Measurements from ENCODE around the gene ABCB4.

The ABCB4 gene

GRCh38 chr7:87435546-87435945 lies 39.9 kb downstream of the ABCB4 start:
- H3K9me3 ChIP-seq (ENCODE audit: control insufficient read depth in 1 of 2, low read length in 2 of 2) = no peaks in the 10 kb centered on the region
- no peaks in the 10 kb centered on the region for H3K4me1 ChIP-seq (ENCODE audit: control insufficient read depth in 1 of 2, insufficient read depth in 2 of 2, low read length in 2 of 2)
- H3K27me3 ChIP-seq (ENCODE audit: control insufficient read depth in 1 of 2, insufficient read depth in 2 of 2, low read length in 2 of 2) = no peaks in the 10 kb centered on the region
- no peak overlapping the region for H3K4me3 ChIP-seq (ENCODE audit: low read depth in 1 of 2, low read length in 2 of 2)
- no peak overlapping the region for H3K9ac ChIP-seq (ENCODE audit: low read depth in 1 of 2, low read length in 2 of 2)
- H3K27ac ChIP-seq (ENCODE audit: low read depth, low read length) = no peak overlapping the region
- no peaks in the 10 kb centered on the region for H3K36me3 ChIP-seq (ENCODE audit: control insufficient read depth in 1 of 2, insufficient read depth in 2 of 2, low read length in 2 of 2)

DNA sequence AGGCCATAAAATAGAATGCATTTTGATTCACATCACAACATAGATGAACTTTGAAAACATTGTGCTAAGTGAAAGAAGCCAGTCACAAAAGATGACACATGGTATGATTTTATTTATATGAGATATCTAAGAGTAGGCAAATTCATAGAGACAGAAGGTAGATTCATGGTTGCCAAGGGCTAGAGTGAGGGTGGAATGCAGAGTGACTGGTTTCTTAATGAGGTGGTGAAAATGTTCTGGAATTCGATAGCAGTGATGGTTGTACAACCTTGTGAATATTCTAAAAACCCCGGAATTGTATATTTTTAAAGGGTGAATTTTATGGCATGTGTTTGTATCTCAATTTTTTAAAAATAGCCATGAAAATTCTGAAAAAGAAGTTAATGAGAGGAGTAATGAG lies 42.9 kb downstream of the ABCB4 start:
- Histone ChIP-seq H3K4me3 (ENCODE audit: low read depth in 1 of 2, low read length in 2 of 2) (no peak overlapping the region), H3K27ac (ENCODE audit: low read depth, low read length) (no peak overlapping the region), H3K4me1 (ENCODE audit: control insufficient read depth in 1 of 2, insufficient read depth in 2 of 2, low read length in 2 of 2) (no peaks in the 10 kb centered on the region), H3K36me3 (ENCODE audit: control insufficient read depth in 1 of 2, insufficient read depth in 2 of 2, low read length in 2 of 2) (no peaks in the 10 kb centered on the region), H3K9ac (ENCODE audit: low read depth in 1 of 2, low read length in 2 of 2) (no peak overlapping the region), H3K27me3 (ENCODE audit: control insufficient read depth in 1 of 2, insufficient read depth in 2 of 2, low read length in 2 of 2) (no peaks in the 10 kb centered on the region), H3K9me3 (ENCODE audit: control insufficient read depth in 1 of 2, low read length in 2 of 2) (no peaks in the 10 kb centered on the region)

GRCh38 chr7:87427288-87427687 lies 48.2 kb downstream of the ABCB4 start:
- H3K4me1 ChIP-seq (ENCODE audit: control insufficient read depth in 1 of 2, insufficient read depth in 2 of 2, low read length in 2 of 2) = no peaks in the 10 kb centered on the region
- no peak overlapping the region for H3K4me3 ChIP-seq (ENCODE audit: low read depth in 1 of 2, low read length in 2 of 2)
- no peak overlapping the region for H3K9ac ChIP-seq (ENCODE audit: low read depth in 1 of 2, low read length in 2 of 2)
- no peaks in the 10 kb centered on the region for H3K36me3 ChIP-seq (ENCODE audit: control insufficient read depth in 1 of 2, insufficient read depth in 2 of 2, low read length in 2 of 2)
- no peak overlapping the region for H3K27ac ChIP-seq (ENCODE audit: low read depth, low read length)
- H3K9me3 ChIP-seq (ENCODE audit: control insufficient read depth in 1 of 2, low read length in 2 of 2) = no peaks in the 10 kb centered on the region
- no peaks in the 10 kb centered on the region for H3K27me3 ChIP-seq (ENCODE audit: control insufficient read depth in 1 of 2, insufficient read depth in 2 of 2, low read length in 2 of 2)

GRCh38 chr7:87426160-87426559 lies 49.3 kb downstream of the ABCB4 start:
- no peak overlapping the region for H3K27ac ChIP-seq (ENCODE audit: low read depth, low read length)
- H3K9me3 ChIP-seq (ENCODE audit: control insufficient read depth in 1 of 2, low read length in 2 of 2) = no peaks in the 10 kb centered on the region

DNA sequence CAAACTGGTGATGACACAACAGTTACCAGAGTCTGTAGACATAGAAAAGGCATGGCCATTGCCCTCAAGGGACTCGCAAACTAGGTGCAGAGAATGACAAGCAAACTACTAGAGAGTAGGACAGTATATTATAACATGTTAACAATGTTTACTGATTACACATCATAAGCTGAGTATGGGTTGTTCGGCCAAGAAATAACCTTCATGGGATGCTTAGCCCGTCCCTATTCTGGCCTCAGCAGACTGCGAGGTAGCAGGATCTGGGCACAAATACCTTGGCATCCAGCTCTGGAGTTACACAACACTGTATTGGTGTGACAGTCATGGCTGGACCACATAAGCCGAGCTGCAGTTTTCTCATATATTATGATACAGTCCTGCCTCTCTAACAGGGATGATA lies 51.4 kb downstream of the ABCB4 start:
- H3K9me3 ChIP-seq (ENCODE audit: control insufficient read depth in 1 of 2, low read length in 2 of 2) = no peaks in the 10 kb centered on the region
- H3K27ac ChIP-seq (ENCODE audit: low read depth, low read length) = no peak overlapping the region
- no peak overlapping the region for H3K4me3 ChIP-seq (ENCODE audit: low read depth in 1 of 2, low read length in 2 of 2)
- no peaks in the 10 kb centered on the region for H3K36me3 ChIP-seq (ENCODE audit: control insufficient read depth in 1 of 2, insufficient read depth in 2 of 2, low read length in 2 of 2)
- H3K4me1 ChIP-seq (ENCODE audit: control insufficient read depth in 1 of 2, insufficient read depth in 2 of 2, low read length in 2 of 2) = no peaks in the 10 kb centered on the region
- H3K27me3 ChIP-seq (ENCODE audit: control insufficient read depth in 1 of 2, insufficient read depth in 2 of 2, low read length in 2 of 2) = no peaks in the 10 kb centered on the region
- no peak overlapping the region for H3K9ac ChIP-seq (ENCODE audit: low read depth in 1 of 2, low read length in 2 of 2)

More at GRCh38 chr7:87426160-87426559, 49.3 kb downstream of the ABCB4 start:
- Histone ChIP-seq H3K27me3 (ENCODE audit: control insufficient read depth in 1 of 2, insufficient read depth in 2 of 2, low read length in 2 of 2) (no peaks in the 10 kb centered on the region), H3K36me3 (ENCODE audit: control insufficient read depth in 1 of 2, insufficient read depth in 2 of 2, low read length in 2 of 2) (no peaks in the 10 kb centered on the region), H3K4me1 (ENCODE audit: control insufficient read depth in 1 of 2, insufficient read depth in 2 of 2, low read length in 2 of 2) (no peaks in the 10 kb centered on the region), H3K9ac (ENCODE audit: low read depth in 1 of 2, low read length in 2 of 2) (no peak overlapping the region), H3K4me3 (ENCODE audit: low read depth in 1 of 2, low read length in 2 of 2) (no peak overlapping the region)

GRCh38 chr7:87420173-87420572 lies 55.3 kb downstream of the ABCB4 start:
- no peaks in the 10 kb centered on the region for H3K27me3 ChIP-seq (ENCODE audit: control insufficient read depth in 1 of 2, insufficient read depth in 2 of 2, low read length in 2 of 2)
- H3K4me1 ChIP-seq (ENCODE audit: control insufficient read depth in 1 of 2, insufficient read depth in 2 of 2, low read length in 2 of 2) = peaks cover 8 to 12% of the 10 kb centered on the region in 2 donors
- H3K36me3 ChIP-seq (ENCODE audit: control insufficient read depth in 1 of 2, insufficient read depth in 2 of 2, low read length in 2 of 2) = no peaks in the 10 kb centered on the region
- H3K9me3 ChIP-seq (ENCODE audit: control insufficient read depth in 1 of 2, low read length in 2 of 2) = no peaks in the 10 kb centered on the region
- no peak overlapping the region for H3K9ac ChIP-seq (ENCODE audit: low read depth in 1 of 2, low read length in 2 of 2)
- no peak overlapping the region for H3K4me3 ChIP-seq (ENCODE audit: low read depth in 1 of 2, low read length in 2 of 2)
- no peak overlapping the region for H3K27ac ChIP-seq (ENCODE audit: low read depth, low read length)

DNA sequence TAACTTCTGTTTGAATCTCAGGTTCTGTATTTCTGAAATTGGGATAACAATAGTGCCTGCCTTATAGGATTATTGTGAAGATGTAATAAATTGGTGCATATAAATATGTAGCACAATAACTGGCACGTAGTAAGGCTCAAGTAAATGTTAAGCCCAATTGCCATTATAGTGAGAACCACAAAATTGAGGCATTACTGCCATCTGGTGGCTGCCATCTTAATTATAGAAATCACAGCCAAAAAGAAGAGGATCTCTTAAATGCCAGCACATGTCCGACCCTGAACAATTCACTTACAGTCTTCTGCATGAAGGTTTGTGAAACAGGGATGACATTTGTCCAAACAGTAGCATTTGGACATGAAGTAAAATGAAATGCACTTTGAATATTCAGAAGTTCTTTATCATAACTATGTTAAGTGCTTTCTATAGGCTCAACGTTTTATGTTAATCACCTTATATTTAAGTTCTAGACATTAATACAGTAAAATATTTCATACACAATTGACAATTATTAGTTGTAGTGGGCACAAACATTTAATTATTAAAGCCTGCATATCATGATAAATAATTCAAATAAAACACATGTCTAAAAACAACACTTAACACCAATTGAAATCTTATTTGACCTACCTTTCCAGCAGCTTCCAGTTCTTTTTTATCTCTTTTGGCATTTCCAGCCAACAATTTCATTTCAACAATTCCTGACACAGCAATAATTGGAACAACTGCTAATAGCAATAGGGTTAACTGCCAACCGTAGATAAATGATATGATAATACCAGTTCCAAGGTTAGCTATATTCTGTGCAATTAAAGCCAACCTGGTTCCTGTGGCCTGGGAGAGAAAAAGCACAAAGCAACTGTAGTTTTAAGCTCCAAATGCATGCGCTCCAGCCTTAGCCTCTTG lies 58.5 kb downstream of the ABCB4 start:
- no peak overlapping the region for H3K27ac ChIP-seq (ENCODE audit: low read depth, low read length)
- no peaks in the 10 kb centered on the region for H3K9me3 ChIP-seq (ENCODE audit: control insufficient read depth in 1 of 2, low read length in 2 of 2)
- no peaks in the 10 kb centered on the region for H3K27me3 ChIP-seq (ENCODE audit: control insufficient read depth in 1 of 2, insufficient read depth in 2 of 2, low read length in 2 of 2)
- no peaks in the 10 kb centered on the region for H3K36me3 ChIP-seq (ENCODE audit: control insufficient read depth in 1 of 2, insufficient read depth in 2 of 2, low read length in 2 of 2)
- peaks cover 8 to 12% of the 10 kb centered on the region in 2 donors for H3K4me1 ChIP-seq (ENCODE audit: control insufficient read depth in 1 of 2, insufficient read depth in 2 of 2, low read length in 2 of 2)
- no peak overlapping the region for H3K4me3 ChIP-seq (ENCODE audit: low read depth in 1 of 2, low read length in 2 of 2)
- no peak overlapping the region for H3K9ac ChIP-seq (ENCODE audit: low read depth in 1 of 2, low read length in 2 of 2)

DNA sequence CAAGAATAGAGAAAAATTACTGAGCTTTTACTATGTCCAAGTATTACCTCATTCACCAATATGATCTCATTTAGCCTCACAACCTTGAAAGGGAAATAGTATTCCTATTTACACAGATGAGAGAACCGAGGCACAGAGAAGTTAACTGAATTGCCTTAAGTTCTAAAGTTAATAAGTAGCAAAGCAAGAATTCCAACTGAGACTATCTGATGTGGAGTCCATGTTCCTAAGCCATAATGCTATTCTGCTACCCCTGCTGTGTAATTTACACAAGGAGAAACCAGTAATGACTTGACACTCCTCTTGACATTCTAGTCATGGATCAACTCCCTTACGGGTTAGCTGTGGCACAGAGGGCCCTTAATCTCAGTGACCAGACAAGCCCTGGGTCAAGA lies 60.7 kb downstream of the ABCB4 start:
- Histone ChIP-seq H3K4me3 (ENCODE audit: low read depth in 1 of 2, low read length in 2 of 2) (no peak overlapping the region), H3K9ac (ENCODE audit: low read depth in 1 of 2, low read length in 2 of 2) (no peak overlapping the region), H3K4me1 (ENCODE audit: control insufficient read depth in 1 of 2, insufficient read depth in 2 of 2, low read length in 2 of 2) (peaks cover 8 to 12% of the 10 kb centered on the region in 2 donors), H3K27ac (ENCODE audit: low read depth, low read length) (no peak overlapping the region), H3K9me3 (ENCODE audit: control insufficient read depth in 1 of 2, low read length in 2 of 2) (no peaks in the 10 kb centered on the region), H3K36me3 (ENCODE audit: control insufficient read depth in 1 of 2, insufficient read depth in 2 of 2, low read length in 2 of 2) (no peaks in the 10 kb centered on the region), H3K27me3 (ENCODE audit: control insufficient read depth in 1 of 2, insufficient read depth in 2 of 2, low read length in 2 of 2) (no peaks in the 10 kb centered on the region)

DNA sequence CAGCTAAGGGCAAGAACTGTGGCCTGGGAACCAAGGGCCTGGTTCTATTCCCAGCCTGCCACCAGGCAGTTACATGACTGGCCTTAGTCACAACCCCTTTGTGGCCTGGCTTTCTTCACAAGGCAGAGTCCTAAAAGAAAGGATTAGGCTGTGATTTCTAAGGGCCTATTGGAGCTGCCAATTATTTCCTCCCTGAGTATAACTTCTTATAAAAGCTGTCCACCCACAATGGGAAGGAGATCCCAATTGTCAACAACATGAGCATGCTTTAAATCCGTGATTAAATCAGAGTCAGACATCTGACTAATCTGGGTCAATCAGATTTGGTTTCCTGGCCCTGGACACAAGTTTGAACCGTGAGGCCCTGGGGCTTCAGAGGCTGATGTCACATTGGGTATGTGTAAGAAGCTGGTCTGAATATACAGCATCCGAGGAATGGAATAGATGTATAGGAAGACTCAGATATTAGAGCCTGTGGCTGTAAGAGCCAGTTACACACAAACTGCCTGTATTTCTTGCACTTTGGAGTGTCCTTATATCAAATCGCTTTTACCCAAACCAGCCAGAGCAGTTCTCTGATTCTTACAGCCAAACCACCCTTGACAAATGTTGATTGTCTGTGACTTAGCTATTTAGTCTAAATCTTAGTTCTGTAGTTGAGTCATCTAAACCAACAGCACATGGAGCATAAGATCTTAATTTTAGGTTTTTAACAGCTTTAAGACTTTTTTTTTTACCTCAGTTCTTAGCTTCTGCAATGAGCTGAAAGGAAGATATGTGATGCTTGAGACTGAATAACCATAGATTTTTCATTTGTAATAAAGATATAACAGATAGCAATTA lies 61.3 kb downstream of the ABCB4 start:
- no peaks in the 10 kb centered on the region for H3K36me3 ChIP-seq (ENCODE audit: control insufficient read depth in 1 of 2, insufficient read depth in 2 of 2, low read length in 2 of 2)
- no peak overlapping the region for H3K9ac ChIP-seq (ENCODE audit: low read depth in 1 of 2, low read length in 2 of 2)
- H3K4me3 ChIP-seq (ENCODE audit: low read depth in 1 of 2, low read length in 2 of 2) = no peak overlapping the region
- peaks cover 8 to 12% of the 10 kb centered on the region in 2 donors for H3K4me1 ChIP-seq (ENCODE audit: control insufficient read depth in 1 of 2, insufficient read depth in 2 of 2, low read length in 2 of 2)
- no peaks in the 10 kb centered on the region for H3K27me3 ChIP-seq (ENCODE audit: control insufficient read depth in 1 of 2, insufficient read depth in 2 of 2, low read length in 2 of 2)
- no peaks in the 10 kb centered on the region for H3K9me3 ChIP-seq (ENCODE audit: control insufficient read depth in 1 of 2, low read length in 2 of 2)
- no peak overlapping the region for H3K27ac ChIP-seq (ENCODE audit: low read depth, low read length)

DNA sequence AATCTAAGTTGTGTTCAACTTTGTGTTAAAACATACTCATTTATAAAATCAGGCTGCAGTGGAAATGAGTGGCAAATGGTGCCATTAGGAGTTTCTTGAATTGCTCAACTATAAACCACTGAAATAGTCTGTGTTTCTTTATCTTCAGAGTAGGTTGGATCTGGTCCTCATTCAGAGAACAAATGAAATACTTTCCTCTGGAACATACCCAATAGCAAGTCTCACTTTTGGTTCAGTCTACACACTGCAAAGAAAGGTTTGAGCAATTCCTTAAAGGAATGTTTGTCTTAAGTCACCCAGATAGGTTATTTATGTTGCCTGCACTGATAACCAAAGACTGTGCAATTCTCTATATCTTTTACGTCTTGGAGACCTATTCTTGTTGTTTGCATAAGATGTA lies 62.5 kb downstream of the ABCB4 start:
- no peaks in the 10 kb centered on the region for H3K36me3 ChIP-seq (ENCODE audit: control insufficient read depth in 1 of 2, insufficient read depth in 2 of 2, low read length in 2 of 2)
- no peak overlapping the region for H3K9ac ChIP-seq (ENCODE audit: low read depth in 1 of 2, low read length in 2 of 2)
- H3K9me3 ChIP-seq (ENCODE audit: control insufficient read depth in 1 of 2, low read length in 2 of 2) = no peaks in the 10 kb centered on the region
- no peaks in the 10 kb centered on the region for H3K27me3 ChIP-seq (ENCODE audit: control insufficient read depth in 1 of 2, insufficient read depth in 2 of 2, low read length in 2 of 2)
- no peak overlapping the region for H3K27ac ChIP-seq (ENCODE audit: low read depth, low read length)
- H3K4me3 ChIP-seq (ENCODE audit: low read depth in 1 of 2, low read length in 2 of 2) = no peak overlapping the region
- H3K4me1 ChIP-seq (ENCODE audit: control insufficient read depth in 1 of 2, insufficient read depth in 2 of 2, low read length in 2 of 2) = peaks cover 8 to 12% of the 10 kb centered on the region in 2 donors
